ENCODE results near the gene PEX7.
"Not testable (repeated sequence)": the region's sequence is repeated elsewhere in the genome, so short reads cannot be mapped to it uniquely, and the experiment has no call there.

The PEX7 gene

DNA sequence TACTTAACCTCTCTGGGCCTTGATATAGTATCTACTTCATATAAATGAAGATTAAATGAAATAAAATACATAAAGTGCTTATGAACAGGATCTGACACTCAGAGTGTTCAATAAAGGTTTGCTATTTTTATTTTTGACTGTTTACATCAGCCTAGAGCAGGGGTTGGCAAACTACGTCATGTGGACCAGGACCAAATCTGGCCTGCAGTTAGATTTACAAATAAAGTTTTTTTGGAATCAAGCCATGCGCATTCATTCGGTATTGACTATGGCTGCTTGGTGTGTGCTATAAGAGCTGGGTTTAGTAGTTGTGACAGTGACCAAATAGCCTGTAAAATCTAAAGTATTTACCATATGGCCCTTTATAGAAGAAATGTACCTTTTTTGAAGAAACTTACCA is 20.8 kb downstream of the PEX7 start:
- DNase-seq = no peak

- peak; percentile 38 for DNase-seq
These were observed 23.7 kb downstream of the PEX7 start for GRCh38 chr6:136846046-136846445.

DNA sequence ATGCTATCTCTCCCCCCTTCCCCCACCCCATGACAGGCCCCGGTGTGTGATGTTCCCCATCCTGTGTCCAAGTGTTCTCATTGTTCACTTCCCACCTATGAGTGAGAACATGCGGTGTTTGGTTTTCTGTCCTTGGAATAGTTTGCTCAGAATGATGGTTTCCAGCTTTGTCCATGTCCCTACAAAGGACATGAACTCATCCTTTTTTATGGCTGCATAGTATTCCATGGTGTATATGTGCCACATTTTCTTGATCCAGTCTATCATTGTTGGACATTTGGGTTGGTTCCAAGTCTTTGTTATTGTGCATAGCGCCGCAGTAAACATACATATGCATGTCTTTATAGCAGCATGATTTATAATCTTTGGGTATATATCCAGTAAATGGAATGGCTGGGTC is 24.1 kb downstream of the PEX7 start:
- DNase-seq = not testable (repeated sequence)

DNA sequence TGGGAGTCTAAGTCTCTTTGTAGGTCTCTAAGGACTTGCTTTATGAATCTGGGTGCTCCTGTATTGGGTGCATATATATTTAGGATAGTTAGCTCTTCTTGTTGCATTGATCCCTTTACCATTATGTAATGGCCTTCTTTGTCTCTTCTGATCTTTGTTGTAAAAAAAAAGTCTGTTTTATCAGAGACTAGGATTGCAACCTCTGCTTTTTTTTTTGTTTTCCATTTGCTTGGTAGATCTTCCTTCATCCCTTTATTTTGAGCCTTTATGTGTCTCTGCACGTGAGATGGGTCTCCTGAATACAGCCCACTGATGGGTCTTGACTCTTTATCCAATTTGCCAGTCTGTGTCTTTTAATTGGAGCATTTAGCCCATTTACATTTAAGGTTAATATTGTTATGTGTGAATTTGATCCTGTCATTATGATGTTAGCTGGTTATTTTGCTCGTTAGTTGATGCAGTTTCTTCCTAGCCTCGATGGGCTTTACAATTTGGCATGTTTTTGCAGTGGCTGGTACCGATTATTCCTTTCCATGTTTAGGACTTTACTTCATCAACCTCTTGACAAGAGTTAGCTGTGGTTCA is 27.7 kb downstream of the PEX7 start:
- DNase-seq = not testable (repeated sequence)

- DNase-seq = no peak
These were observed 37.0 kb downstream of the PEX7 start for GRCh38 chr6:136859430-136859829.

- DNase-seq = no peak
These were observed 37.7 kb downstream of the PEX7 start for GRCh38 chr6:136860043-136860442.

DNA sequence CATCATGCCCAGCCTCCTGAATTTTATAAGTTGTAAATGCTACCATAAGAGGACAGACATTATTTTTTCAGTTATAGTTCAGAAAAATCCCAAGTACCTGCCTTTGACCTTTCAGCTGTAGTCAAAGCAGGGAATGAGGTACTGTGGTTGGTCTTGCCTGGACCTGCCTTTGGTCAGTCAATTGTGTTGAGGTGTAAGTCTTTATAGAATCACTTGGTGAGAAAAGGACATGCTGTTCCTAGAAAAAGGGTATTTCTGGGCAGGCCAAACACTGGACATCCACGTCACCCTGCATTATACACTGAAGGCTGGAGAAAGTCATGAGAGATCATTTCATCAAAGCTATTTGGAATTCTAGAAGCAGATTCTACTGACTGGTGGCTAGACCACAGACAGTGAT is 40.3 kb downstream of the PEX7 start:
- DNase-seq = no peak

- no peak for DNase-seq
These were observed 41.4 kb downstream of the PEX7 start for GRCh38 chr6:136863752-136864151.

DNA sequence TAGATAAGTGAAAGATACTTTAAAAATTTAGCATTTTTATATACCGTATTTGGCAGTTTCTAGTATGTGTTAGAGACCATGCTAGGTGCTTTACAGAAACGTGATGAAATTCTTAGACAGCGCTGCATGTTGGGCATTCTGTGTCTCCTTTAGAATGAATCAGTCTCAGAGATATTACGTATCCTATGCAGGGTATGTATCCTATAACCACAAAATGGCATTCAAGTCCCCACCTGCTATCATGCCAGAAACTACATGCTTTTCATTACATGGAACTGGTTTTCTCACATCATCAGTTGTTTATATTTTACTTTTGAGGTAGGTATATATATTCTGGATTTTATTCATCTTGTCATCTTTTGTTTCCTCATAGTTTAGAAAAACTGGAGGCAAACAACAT is 42.3 kb downstream of the PEX7 start:
- no peak for DNase-seq

- no peak for DNase-seq
These were observed 44.6 kb downstream of the PEX7 start for GRCh38 chr6:136866872-136867416.

DNA sequence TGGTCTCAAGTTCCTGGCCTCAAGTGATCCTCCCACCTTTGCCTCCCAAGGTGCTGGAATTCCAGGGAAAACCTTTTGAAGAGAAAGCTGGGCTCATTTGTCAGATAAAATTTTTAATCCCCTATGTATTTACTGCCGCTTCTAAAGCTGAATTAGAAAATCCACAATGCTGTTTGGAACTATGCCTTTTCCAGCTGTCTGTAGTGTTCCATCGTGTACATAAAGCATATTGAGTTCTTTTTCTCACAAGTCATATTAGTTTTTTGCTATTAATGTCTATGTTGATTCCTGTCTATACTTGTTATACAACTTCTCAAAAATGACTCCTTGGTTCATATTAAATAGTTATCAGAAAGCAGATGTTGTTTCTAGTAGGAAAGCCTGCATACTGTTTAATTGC is 47.1 kb downstream of the PEX7 start:
- DNase-seq = no peak

- no peak for DNase-seq
These were observed 51.4 kb downstream of the PEX7 start for GRCh38 chr6:136873748-136874147.

DNA sequence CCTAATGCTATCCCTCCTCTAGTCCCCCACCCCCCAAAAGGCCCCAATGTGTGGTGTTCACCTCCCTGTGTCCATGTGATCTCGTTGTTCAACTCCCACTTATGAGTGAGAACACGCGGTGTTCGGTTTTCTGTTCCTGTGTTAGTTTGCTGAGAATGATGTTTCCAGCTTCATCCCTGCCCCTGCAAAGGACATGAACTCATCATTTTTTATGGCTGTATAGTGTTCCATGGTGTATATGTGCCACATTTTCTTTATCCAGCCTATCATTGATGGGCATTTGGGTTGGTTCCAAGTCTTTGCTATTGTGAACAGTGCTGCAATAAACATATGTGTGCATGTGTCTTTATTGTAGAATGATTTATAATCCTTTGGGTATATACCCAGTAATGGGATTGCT is 54.1 kb downstream of the PEX7 start:
- not testable (repeated sequence) for DNase-seq

DNA sequence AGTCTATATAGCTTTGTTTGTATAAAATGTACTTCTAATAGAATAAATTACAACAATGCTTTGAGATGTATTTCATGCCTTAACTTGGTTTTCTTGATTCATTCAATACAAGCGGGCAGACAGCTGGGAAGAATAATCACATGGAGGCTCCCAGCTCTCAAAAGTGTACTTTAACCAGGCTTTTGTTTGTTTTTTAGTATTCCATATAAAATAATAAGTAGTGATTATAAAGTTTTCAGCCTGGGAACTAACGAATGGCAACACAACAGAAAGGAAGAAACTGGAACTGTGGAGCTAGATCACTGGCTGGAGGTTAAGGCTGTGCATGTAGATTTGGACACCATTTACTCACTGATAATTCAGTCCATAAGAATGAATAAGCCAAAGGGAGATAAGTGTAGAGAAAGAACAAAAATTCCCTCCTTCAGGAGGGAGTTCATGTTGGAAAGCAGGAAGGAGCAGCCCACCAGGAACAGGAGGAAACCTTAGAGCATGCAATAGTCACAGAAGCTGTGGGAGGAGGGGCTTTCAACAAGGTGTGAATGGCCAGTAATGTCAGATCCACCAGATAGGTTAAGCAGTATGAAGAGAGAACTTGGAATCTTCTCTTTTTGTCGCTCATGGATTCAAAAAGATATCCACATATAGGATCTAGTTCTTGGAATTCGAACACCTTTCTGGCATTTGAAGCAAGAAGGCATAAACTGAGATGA is 58.5 kb downstream of the PEX7 start:
- DNase-seq = no peak

- no peak for DNase-seq
These were observed 63.7 kb downstream of the PEX7 start for GRCh38 chr6:136886091-136886490.

GRCh38 chr6:136887953-136888352 is 65.6 kb downstream of the PEX7 start:
- DNase-seq = no peak

DNA sequence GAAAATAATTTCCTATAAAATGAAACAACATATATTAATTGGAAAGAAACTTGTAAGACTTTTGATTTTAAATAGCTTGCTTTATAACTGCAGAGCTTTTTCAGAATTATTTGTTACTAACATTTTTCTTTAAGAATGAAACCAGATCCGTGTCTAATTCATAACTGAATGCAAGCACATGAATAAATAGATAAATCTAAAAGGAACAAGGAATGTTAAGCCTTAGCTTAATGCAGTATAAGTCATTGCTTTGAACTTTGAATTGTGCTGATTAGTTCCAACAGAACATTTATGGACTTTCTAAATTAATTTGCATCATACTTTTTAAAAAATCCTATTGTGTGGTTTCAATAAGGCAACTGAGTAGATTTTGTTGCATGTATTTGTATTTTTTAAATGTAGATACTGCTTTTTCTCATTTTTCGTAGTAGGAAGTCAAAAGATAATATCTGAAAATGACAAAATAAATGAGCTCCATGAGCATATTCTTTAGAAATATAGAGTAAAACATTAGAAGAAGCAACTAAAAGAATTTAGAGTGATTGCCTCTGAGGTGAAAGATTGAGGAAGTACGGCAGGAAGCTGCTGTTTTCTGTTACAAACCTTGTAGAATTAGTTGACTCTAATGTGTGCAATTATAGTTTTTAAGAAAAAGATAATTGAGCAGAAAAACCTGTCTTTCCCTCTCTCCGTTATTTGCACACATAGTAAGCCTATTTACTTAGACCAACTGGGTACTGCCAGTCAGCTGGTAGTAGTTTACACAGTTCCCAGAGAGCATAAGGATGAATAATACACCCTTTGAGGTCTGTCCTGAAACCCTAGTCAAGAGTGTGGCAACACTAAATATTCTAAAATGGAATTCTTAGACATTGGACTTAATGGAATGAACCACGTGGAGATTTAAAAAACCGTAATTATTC is 67.1 kb downstream of the PEX7 start:
- no peak for DNase-seq

- no peak for DNase-seq
These were observed 67.9 kb downstream of the PEX7 start for GRCh38 chr6:136890194-136890839.

DNA sequence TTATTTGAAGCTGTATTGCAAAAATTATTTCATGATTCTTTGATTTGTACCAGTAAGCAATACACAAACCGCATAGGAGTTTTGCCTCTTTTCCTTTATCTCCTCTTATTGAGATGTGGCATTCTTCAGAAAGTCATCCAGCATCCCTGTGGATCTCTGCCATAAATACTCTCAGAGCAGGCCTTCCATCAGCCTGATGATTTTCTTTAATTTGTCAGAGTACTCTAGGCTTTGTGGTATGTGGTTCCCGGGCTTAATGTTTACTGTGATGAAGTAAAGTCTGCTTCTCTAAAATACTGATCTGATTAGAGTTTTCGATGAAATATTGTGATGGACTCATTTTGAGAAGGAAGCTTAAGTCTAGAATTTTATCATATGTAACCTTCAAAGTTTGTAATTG is 68.6 kb downstream of the PEX7 start:
- no peak for DNase-seq

DNA sequence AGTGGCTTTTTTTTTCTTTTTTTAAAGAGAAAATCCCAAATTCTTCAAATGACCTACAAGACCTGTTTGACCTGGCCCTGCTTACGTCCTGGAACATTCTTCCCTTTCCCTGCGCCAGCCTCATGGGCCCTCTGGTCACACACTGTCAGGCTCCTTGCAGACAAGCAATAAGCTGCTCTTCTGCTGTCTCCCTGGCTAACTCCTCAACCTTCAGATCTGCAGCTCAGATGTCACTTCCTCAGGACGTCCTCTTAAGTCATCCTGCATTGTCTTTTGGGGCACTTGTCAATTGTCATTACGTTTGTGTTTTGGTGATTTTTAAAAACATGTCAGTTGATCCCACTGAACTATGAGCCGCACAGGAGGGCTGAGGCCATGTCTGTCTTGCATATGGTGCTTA is 70.8 kb downstream of the PEX7 start:
- DNase-seq = no peak

- DNase-seq = no peak
These were observed 73.5 kb downstream of the PEX7 start for GRCh38 chr6:136895901-136896300.

DNA sequence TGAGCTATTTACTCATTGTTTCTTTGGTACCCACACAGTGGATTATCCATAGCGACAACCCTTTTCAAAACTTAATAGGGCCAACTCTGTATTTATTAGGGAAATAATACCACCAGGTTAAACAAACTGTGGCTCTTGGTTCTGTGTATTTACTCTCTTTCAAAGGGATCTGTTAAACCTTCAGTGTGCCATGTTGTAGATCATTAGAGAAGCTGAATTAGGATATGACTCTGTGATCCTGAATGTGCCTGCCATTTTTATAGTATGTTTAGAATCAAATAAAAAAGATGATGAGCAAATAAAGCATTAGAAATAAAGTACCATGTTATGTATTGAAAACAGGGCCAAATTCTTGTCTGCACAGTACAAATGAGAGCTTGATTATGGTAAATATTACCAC is 74.7 kb downstream of the PEX7 start:
- DNase-seq = no peak

DNA sequence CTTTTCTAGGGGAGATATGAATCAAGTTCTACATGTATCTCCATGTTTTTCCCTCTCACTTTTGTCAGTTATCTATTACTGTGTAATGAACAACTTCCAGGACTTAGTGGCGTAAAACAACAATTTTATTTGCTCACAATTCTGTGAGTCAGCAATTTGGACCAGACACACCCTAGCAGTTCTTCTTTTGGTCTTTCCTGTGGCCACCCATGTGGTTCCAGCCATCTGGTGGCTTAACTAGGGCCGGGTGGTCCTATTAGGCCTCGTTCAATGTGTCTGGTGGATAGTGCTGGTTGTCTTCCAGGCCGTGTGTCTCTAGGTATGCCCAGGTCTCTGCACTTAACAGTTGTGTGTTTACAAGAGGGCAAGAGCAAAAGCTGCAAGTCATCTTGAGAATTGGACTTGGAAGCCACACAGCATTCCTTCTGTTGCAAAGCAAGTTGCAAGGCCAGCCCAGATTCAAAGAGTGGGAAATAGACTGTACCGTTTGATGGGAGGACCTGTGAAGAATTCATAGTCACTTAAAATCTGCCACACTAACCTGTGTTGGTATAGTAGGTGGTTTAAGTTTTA is 78.9 kb downstream of the PEX7 start:
- no peak for DNase-seq
